WTC11 (cell line): ENCODE measurements around the gene MBTPS2.
"Not testable (repeated sequence)": the region's sequence is repeated elsewhere in the genome, so short reads cannot be mapped to it uniquely, and the experiment has no call there.

Experiments used
- CTCF ChIP-seq: fragments of 200-600 bp; IDR thresholded peaks from 2 replicates; pipeline ENCODE4 v1.8.0; 2022; ENCODE audit warnings: antibody characterized with exemption
- FOXK1 ChIP-seq: sonication (generic); formaldehyde crosslinking; IDR thresholded peaks from 2 replicates; pipeline ENCODE4 v1.8.0; 2022; ENCODE audit warnings: mild to moderate bottlenecking, moderate library complexity, missing genetic modification reagents
- RORB ChIP-seq: fragments of 250-450 bp; sonication (Bioruptor Pico); IDR thresholded peaks from 2 replicates; pipeline ENCODE4 v1.9.0; 2021; ENCODE audit warnings: mild to moderate bottlenecking

GRCh38 chrX:21820170-21820569 is 19.2 kb upstream of the MBTPS2 start:
- TF ChIP-seq RORB (CRISPR knock-in tag); CTCF; FOXK1 (CRISPR knock-in tag): not testable (repeated sequence)
